Measurements from ENCODE around the gene ADAM17.

Gene ADAM17

DNA sequence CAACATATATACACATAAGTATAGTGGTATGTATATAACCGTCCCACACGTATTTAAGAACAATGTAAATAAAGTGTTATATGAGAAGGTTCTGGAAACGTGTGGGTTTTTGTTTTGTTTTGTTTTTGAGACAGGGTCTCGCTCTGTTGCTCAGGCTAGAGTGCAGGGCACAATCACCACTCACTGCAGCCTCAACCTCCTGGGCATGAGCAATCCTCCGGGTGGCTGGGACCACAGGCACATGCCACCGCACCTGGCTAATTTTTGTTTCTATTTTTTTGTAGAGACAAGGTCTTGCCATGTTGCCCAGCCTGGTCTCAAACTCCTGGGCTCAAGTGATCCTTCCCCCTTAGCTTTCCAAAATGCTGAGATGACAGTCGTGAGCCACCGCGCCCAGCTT, 6.2 kb downstream of the ADAM17 start:
- no peak for DNase-seq (ENCODE audit: low spot score)
- no peak overlapping the region for H3K27ac ChIP-seq
- H3K4me3 ChIP-seq: no peak overlapping the region
- TF ChIP-seq, protein P1, sequence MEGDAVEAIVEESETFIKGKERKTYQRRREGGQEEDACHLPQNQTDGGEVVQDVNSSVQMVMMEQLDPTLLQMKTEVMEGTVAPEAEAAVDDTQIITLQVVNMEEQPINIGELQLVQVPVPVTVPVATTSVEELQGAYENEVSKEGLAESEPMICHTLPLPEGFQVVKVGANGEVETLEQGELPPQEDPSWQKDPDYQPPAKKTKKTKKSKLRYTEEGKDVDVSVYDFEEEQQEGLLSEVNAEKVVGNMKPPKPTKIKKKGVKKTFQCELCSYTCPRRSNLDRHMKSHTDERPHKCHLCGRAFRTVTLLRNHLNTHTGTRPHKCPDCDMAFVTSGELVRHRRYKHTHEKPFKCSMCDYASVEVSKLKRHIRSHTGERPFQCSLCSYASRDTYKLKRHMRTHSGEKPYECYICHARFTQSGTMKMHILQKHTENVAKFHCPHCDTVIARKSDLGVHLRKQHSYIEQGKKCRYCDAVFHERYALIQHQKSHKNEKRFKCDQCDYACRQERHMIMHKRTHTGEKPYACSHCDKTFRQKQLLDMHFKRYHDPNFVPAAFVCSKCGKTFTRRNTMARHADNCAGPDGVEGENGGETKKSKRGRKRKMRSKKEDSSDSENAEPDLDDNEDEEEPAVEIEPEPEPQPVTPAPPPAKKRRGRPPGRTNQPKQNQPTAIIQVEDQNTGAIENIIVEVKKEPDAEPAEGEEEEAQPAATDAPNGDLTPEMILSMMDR (IDR thresholded peaks at IDR 0.05): no peak

DNA sequence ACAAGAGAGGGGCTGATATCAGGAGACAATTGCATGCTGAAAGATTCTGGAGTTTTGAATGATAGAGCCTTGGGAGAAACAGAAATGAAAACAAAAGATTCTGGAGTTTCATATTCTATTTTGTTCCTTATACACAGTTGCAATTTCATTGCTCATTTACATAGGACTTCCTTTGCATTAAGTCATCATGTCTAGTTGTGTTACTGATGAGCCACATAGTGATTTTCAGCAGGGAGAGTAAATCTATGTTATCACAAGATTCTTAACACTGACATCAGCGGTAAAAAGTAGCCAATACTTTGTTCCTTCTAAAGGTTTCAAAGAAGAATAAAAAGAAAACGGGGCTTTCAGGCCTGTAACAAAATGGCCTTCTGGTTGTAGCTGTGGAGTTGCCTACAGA, 7.1 kb downstream of the ADAM17 start:
- Histone ChIP-seq H3K4me3 (no peak overlapping the region), H3K27ac (peak overlapping the region in 1 of 2 donors; percentile 11)
- TF ChIP-seq, protein P1 (IDR thresholded peaks at IDR 0.05): no peak
- DNase-seq (ENCODE audit: low spot score): no peak

DNA sequence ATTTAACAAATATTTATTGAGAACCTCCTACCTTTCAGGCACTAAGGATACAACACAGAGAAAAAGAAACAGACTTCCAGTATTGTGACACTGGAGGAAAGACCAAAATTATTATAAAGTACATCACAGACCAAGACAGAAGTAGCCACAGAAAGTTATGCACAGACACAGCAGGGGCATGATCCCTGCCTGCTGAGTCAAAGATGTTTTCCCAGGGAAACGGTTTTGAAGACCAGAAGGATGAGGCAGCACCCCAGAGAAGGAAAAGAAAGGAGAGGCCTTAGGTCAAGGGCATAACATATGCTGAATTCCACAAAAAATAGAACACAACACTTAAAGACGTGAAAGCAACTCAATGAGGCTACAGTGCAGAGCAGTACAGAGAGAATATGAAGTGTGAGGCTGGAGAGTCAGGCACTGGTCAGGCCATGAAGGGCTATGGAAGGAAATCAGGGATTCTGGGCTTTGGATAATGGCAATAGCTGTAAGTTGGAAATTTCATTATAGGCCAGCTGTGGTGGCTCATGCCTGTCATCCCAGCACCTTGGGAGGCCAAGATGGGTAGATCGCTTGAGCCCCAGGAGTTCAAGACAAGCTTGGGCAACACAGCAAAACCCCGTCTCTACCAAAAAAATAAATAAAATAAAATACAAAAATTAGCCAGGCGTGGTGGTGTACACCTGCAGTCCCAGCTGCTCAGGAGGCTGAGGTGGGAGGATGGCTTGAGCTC, 8.2 kb downstream of the ADAM17 start:
- peak overlapping the region in 1 of 2 donors; percentile 26 for H3K27ac ChIP-seq
- TF ChIP-seq, protein P1 (IDR thresholded peaks at IDR 0.05): no peak

DNA sequence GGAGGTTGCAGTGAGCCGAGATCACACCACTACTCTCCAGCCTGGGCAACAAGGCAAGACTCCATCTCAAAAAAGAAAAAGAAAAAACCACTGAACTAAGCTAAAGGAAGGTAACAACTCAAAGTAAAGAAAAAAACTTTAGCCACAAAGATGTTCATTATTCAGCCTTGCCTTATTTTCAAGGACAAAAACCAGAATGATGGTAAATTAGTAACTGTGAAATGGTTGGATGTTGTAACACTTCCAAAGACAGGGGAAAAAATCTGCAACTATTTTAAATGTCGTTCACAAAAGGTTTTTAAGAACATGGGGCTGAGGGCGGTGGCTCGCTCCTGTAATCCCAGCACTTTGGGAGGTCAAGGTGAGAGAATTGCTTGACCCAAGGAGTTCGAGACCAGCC, 10.1 kb downstream of the ADAM17 start:
- Histone ChIP-seq H3K4me3 (no peak overlapping the region), H3K27ac (no peak overlapping the region)
- TF ChIP-seq, protein P1 (IDR thresholded peaks at IDR 0.05): no peak
- no peak for DNase-seq (ENCODE audit: low spot score)

More for the DNA sequence above, 8.2 kb downstream of the ADAM17 start:
- DNase-seq (ENCODE audit: low spot score): no peak
- no peak overlapping the region for H3K4me3 ChIP-seq

DNA sequence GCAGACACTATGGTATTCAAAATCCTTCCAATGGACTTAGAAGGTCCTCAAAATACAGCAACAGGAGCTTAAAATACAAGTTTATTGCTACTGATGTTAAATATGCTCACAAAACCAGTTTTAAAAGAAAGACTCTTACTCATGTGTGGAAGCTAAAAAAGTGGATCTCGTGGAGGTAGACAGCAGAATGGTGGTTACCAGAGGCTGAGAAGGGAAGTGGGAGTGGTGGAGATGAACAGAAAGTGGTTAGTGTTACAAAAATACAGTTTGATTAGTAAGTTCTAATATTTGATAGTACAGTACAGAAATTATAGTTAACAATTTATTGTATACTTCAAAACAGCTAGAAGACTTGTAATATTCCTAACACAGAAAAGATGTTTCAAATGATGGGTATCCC, 12.1 kb downstream of the ADAM17 start:
- no peak overlapping the region for H3K4me3 ChIP-seq
- DNase-seq (ENCODE audit: low spot score): no peak
- H3K27ac ChIP-seq: no peak overlapping the region
- TF ChIP-seq, protein P1 (IDR thresholded peaks at IDR 0.05): no peak

DNA sequence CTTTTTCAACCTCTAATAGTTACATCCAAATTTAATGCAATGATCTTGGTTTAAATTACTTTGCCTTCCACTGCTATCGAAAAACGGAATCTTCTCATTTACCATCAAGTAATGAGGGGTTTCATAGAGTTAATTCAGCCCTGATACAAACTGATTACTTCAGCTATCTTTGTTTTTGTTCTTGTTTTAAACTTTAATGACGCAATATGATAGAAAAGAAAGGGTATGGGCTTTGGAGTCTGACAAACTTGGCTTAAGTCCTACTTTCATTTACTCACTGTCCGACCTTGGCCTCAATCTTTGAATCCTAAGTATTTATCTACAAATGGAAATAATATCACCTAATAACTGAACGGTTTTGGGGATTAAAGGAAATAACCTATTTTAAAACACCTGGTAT, 16.1 kb downstream of the ADAM17 start:
- TF ChIP-seq, protein P1 (IDR thresholded peaks at IDR 0.05): no peak
- H3K4me3 ChIP-seq: peak overlapping the region; percentile 28
- peak overlapping the region in 1 of 2 donors; percentile 26 for H3K27ac ChIP-seq
- DNase-seq (ENCODE audit: low spot score): no peak

DNA sequence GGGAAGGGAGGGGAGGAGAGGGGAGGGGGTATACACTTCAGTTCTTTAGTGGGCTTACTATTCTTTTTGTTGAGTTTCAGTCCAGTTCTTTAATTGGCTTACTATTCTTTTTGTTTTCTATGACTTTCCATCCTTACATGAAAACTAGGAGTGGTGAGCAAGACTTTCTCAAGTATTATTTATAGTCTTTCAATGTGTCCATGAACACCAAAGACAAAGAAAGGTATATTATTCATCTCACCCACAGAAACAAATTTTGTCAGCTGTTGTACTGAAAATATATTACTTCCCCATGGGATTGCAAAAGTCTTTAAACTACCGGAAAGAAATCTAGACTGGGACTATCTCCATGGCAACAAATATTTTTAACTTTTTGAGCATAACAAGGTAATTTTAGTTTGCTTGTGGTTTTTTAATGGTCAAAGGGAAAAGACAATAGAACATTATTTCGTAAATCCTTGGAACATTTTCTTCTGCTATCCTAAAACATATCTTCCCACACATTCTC, 17.6 kb downstream of the ADAM17 start:
- DNase-seq (ENCODE audit: low spot score): no peak
- H3K27ac ChIP-seq: peak overlapping the region; percentile 30 to 63
- no peak overlapping the region for H3K4me3 ChIP-seq
- TF ChIP-seq, protein P1 (IDR thresholded peaks at IDR 0.05): no peak

Data from coronary artery (tissue), 2 donors.